ENCODE data around the gene KCNJ11. TPM values are rescaled to one million over a fixed set of nuclear protein-coding genes. Genes with fewer than 3 reads are reported as not detected.

KCNJ11 gene
- total and polyA plus RNA-seq, 2 of the 8 experiments (the other 6 are each of a cell fraction or from before 2014, with no cell fraction given) = 3.8 to 6.3 TPM

DNA sequence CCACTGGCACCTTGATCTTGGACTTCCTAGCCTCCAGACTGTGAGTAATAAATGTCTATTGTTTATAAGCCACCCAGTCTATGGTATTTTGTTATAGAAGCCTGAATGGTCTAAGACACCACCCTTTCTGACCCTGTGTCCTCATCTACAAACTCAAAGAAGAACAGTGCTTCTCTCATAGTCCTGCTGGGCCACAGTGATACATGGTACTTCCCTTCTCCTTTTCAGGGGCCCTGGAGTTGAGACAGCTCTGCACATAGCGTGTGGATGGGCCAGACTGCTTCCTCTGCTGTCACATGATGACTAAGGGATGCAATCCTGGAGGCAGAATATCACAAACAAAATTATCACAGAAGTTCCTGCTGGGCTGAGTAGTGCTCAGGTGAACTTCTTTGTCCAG, 5.0 kb downstream of the KCNJ11 start:
- CTCF ChIA-PET (ENCODE audit: partially characterized antibody) = interaction anchor here (0.7 to 38.8 kb wide), 41 partner anchors 8 to 348 kb away, joined by 3 to 1414 read pairs (median 8); partner anchors contain the start of genes ABCC8, OTOG and USH1C
- POLR2A ChIA-PET (ENCODE audit: partially characterized antibody) = interaction anchor here (0.5 to 1.1 kb wide), 4 partner anchors 115 to 311 kb away, joined by 3 to 5 read pairs (median 3); no protein-coding TSS in a partner anchor
- no peak overlapping the region for H3K4me3 ChIP-seq (ENCODE audit: extremely low read depth in 1 of 4, insufficient read depth in 2 of 4, low read depth in 3 of 4, low read length in 4 of 4)
- H3K27me3 ChIP-seq (replicated peaks in 1 of 4; ENCODE audit: control insufficient read depth in 3 of 4, extremely low read depth in 1 of 4, insufficient read depth in 3 of 4, low read length in 3 of 4) = peaks cover 0 to 2% (median 0%) of the 10 kb centered on the region in 4 experiments; a peak in 1 of 7 replicates
- no peak overlapping the region for H3K27ac ChIP-seq (ENCODE audit: low read depth, low read length)
- H3K4ac ChIP-seq (replicated peaks; ENCODE audit: insufficient read length, low read depth, low read length) = no peak overlapping the region
- H3K36me3 ChIP-seq (ENCODE audit: control insufficient read depth in 2 of 4, insufficient read depth in 4 of 4, low read length in 3 of 4) = no peaks in the 10 kb centered on the region
- H3K14ac ChIP-seq (ENCODE audit: insufficient read length) = no peak overlapping the region
- peaks cover 0 to 8% (median 0%) of the 10 kb centered on the region in 4 experiments; a peak in 1 of 7 replicates for H3K4me1 ChIP-seq (replicated peaks in 1 of 4; ENCODE audit: control insufficient read depth in 3 of 4, insufficient read depth in 4 of 4, low read length in 3 of 4)
- peaks cover 3 to 4% of the 10 kb centered on the region in 2 experiments; a peak in 1 of 4 replicates for H3K9me3 ChIP-seq (ENCODE audit: insufficient read depth in 2 of 2, low read depth in 1 of 2, low read length in 1 of 2)
- no peak for DNase-seq (ENCODE audit: low read depth in 1 of 2, low spot score in 2 of 2)
- no peak overlapping the region for H4K5ac ChIP-seq (ENCODE audit: insufficient read length, low read depth, low read length)
- H3K79me2 ChIP-seq (ENCODE audit: control insufficient read depth in 1 of 2, insufficient read depth in 2 of 2, low read length in 2 of 2) = no peaks in the 10 kb centered on the region
- H2BK120ac ChIP-seq (replicated peaks; ENCODE audit: low read depth, low read length) = no peak overlapping the region
- H2BK12ac ChIP-seq (ENCODE audit: low read depth, low read length) = no peak overlapping the region
- H2AFZ ChIP-seq (ENCODE audit: low read length) = no peak overlapping the region
- no peak overlapping the region for H3K56ac ChIP-seq (replicated peaks; ENCODE audit: insufficient read length, low read depth, low read length)
- H4K8ac ChIP-seq (ENCODE audit: extremely low read depth, insufficient read depth, low read length) = 0 out of 2 replicates have a peak overlapping the region, but pooled peaks have one; percentile 51
- H2BK15ac ChIP-seq (ENCODE audit: low read length) = no peak overlapping the region
- H2BK20ac ChIP-seq (ENCODE audit: low read length) = no peak overlapping the region
- H3K18ac ChIP-seq (ENCODE audit: extremely low read depth, low read length) = no peak overlapping the region
- H4K91ac ChIP-seq (replicated peaks; ENCODE audit: insufficient read length, low read length) = no peak overlapping the region
- WGBS, 2 experiments (ENCODE audit: extremely low coverage in 1 of 2, insufficient coverage in 1 of 2, insufficient read length in 1 of 2, insufficient replicate concordance in 2 of 2, low coverage in 1 of 2, low lambda C conversion rate in 2 of 2, missing lambda C conversion rate in 1 of 2) = 87% methylated on average over 1 of the region's 1 CpG; no CpG with 5 or more reads in 1 of the 2 experiments
- no peak overlapping the region for H3K4me2 ChIP-seq (ENCODE audit: insufficient read depth in 1 of 2, low read depth in 2 of 2, low read length in 2 of 2)
- H3K79me1 ChIP-seq (ENCODE audit: low read depth, low read length) = no peaks in the 10 kb centered on the region; the same call in 1 of the 2 replicates
- H2BK5ac ChIP-seq (ENCODE audit: low read depth, low read length) = no peak overlapping the region
- no peak overlapping the region for H2AK5ac ChIP-seq (ENCODE audit: low read depth, low read length)
- H3K23ac ChIP-seq (ENCODE audit: insufficient read length) = no peak overlapping the region
- H4K20me1 ChIP-seq (replicated peaks in 1 of 2; ENCODE audit: control insufficient read depth in 1 of 2, insufficient read depth in 2 of 2, low read length in 2 of 2) = peaks cover 0 to 3% of the 10 kb centered on the region in 2 experiments
- FAIRE-seq = no peak
- no peaks in the 10 kb centered on the region for H3K23me2 ChIP-seq (ENCODE audit: low read depth, low read length)
- H3K9ac ChIP-seq (replicated peaks in 1 of 4; ENCODE audit: extremely low read depth in 1 of 4, low read depth in 3 of 4, low read length in 3 of 4) = no peak overlapping the region
- no peak for TF ChIP-seq NANOG (IDR thresholded peaks at IDR 0.05; ENCODE audit: insufficient read depth, low read depth, low read length, poor library complexity, severe bottlenecking)
- no peak for TF ChIP-seq CREB1 (IDR thresholded peaks at IDR 0.05)
- no peak for TF ChIP-seq POLR2A (IDR thresholded peaks at IDR 0.05; ENCODE audit: control extremely low read depth in 1 of 2, low read depth in 2 of 2, low read length in 2 of 2)
- no peak for TF ChIP-seq YY1 (IDR thresholded peaks at IDR 0.05; ENCODE audit: low read depth, low read length)
- TF ChIP-seq EP300 (IDR thresholded peaks at IDR 0.05; ENCODE audit: borderline replicate concordance in 1 of 2, low read depth in 2 of 2, low read length in 2 of 2) = no peak
- no peak for TF ChIP-seq BACH1 (IDR thresholded peaks at IDR 0.05; ENCODE audit: low read length)
- no peak for TF ChIP-seq SIRT6 (IDR thresholded peaks at IDR 0.05; ENCODE audit: low read length)
- TF ChIP-seq CHD1 (IDR thresholded peaks at IDR 0.05; ENCODE audit: low read depth, low read length) = no peak
- no peak for TF ChIP-seq JUN (IDR thresholded peaks at IDR 0.05; ENCODE audit: low read depth, low read length)
- TF ChIP-seq EGR1 (IDR thresholded peaks at IDR 0.05; ENCODE audit: borderline replicate concordance, low read depth, low read length) = no peak
- TF ChIP-seq CHD2 (IDR thresholded peaks at IDR 0.05; ENCODE audit: low read length) = no peak
- TF ChIP-seq GABPA (IDR thresholded peaks at IDR 0.05; ENCODE audit: borderline replicate concordance, insufficient read depth, low read length) = no peak
- TF ChIP-seq RXRA (IDR thresholded peaks at IDR 0.05; ENCODE audit: insufficient read depth, low read depth, low read length) = no peak
- TF ChIP-seq RBBP5 (IDR thresholded peaks at IDR 0.05; ENCODE audit: borderline replicate concordance, low read depth, low read length) = no peak
